HEK293 (cell line): ENCODE measurements around the gene COL6A5.

Experiments
- CTCF ChIA-PET: fragments of 350-600 bp; formaldehyde crosslinking; extraction: SDS; loops from one replicate; lab custom pipeline; 2021; ENCODE audit warnings: antibody characterized with exemption; lab: Yijun Ruan, JAX
- POLR2A ChIA-PET: fragments of 300-600 bp; formaldehyde crosslinking; extraction: SDS; loops from one replicate; lab custom pipeline; 2020; ENCODE audit warnings: antibody characterized with exemption, inconsistent platforms; lab: Yijun Ruan, JAX
- H3K27ac ChIP-seq: fragments of 200-500 bp; sonication (Bioruptor generic); 2 replicates; pipeline ENCODE4 v1.5.1; 2014; ENCODE audit warnings: low read depth, low read length, control low read depth, inconsistent platforms; ENCODE audit errors: extremely low read depth
- H3K36me3 ChIP-seq, 2 experiments: fragments of 200-500 bp in 1 of 2; sonication (Bioruptor generic) in 1 of 2; 1 replicate in 1 of 2; 2 replicates in 1 of 2; pipeline ENCODE4 v1.5.1; 2014 to 2017; ENCODE audit warnings: inconsistent platforms in 2 of 2, low read length in 2 of 2; ENCODE audit not compliant: control insufficient read depth in 2 of 2, insufficient read depth in 1 of 2
- H3K4me1 ChIP-seq: fragments of 200-500 bp; sonication (Bioruptor generic); 2 replicates; pipeline ENCODE4 v1.5.1; 2014; ENCODE audit warnings: mild to moderate bottlenecking, low read length, inconsistent platforms; ENCODE audit not compliant: control insufficient read depth, insufficient read depth
- H3K4me3 ChIP-seq: 2 replicates; pipeline ENCODE4 v1.5.1; 2011; ENCODE audit warnings: low read depth, mild to moderate bottlenecking, control low read depth, low read length, moderate library complexity
- H3K9me3 ChIP-seq: fragments of 200-500 bp; sonication (Bioruptor generic); 2 replicates; pipeline ENCODE4 v1.5.1; 2014; ENCODE audit warnings: low read depth, low read length, inconsistent platforms; ENCODE audit not compliant: control insufficient read depth, insufficient read depth
- BCL11B ChIP-seq: fragments of 450-650 bp; formaldehyde crosslinking; IDR thresholded peaks from 2 replicates; pipeline ENCODE4 v1.5.1; 2016; ENCODE audit warnings: low read depth, missing biosample characterization, missing genetic modification characterization
- TCF7L2 ChIP-seq: IDR thresholded peaks from 2 replicates; pipeline ENCODE4 v1.6.1; 2011; ENCODE audit warnings: low read depth, mild to moderate bottlenecking, inconsistent platforms, low read length, moderate library complexity, borderline replicate concordance
- ZBTB7A ChIP-seq: fragments of 450-650 bp; formaldehyde crosslinking; IDR thresholded peaks from 2 replicates; pipeline ENCODE4 v1.5.1; 2016; ENCODE audit warnings: low read depth, missing biosample characterization, missing genetic modification characterization
- ZEB2 ChIP-seq: fragments of 450-650 bp; formaldehyde crosslinking; IDR thresholded peaks from 2 replicates; pipeline ENCODE4 v1.5.1; 2016; ENCODE audit warnings: missing biosample characterization, missing genetic modification characterization
- ZNF133 ChIP-seq: fragments of 450-650 bp; formaldehyde crosslinking; IDR thresholded peaks from 2 replicates; pipeline ENCODE4 v1.5.1; 2016; ENCODE audit warnings: missing biosample characterization, missing genetic modification characterization
- ZNF248 ChIP-seq: fragments of 450-650 bp; formaldehyde crosslinking; IDR thresholded peaks from 2 replicates; pipeline ENCODE4 v1.5.1; 2017; ENCODE audit warnings: missing biosample characterization, missing genetic modification characterization
- ZNF266 ChIP-seq: fragments of 450-650 bp; formaldehyde crosslinking; IDR thresholded peaks from 2 replicates; pipeline ENCODE4 v1.5.1; 2016; ENCODE audit warnings: missing biosample characterization, missing genetic modification characterization, low read depth
- ZNF274 ChIP-seq, 2 experiments: fragments of 200-500 bp in 1 of 2; fragments of 450-650 bp in 1 of 2; sonication (Bioruptor generic) in 1 of 2; formaldehyde crosslinking in 1 of 2; IDR thresholded peaks; 2 replicates each; pipeline versions ENCODE4 v1.5.1 to v1.6.1; 2014 to 2016; ENCODE audit warnings: borderline replicate concordance in 1 of 2, inconsistent platforms in 1 of 2, low read length in 1 of 2, missing biosample characterization in 1 of 2, missing genetic modification characterization in 1 of 2
- ZNF311 ChIP-seq: fragments of 450-650 bp; formaldehyde crosslinking; IDR thresholded peaks from 2 replicates; pipeline ENCODE4 v1.5.1; 2017; ENCODE audit warnings: missing biosample characterization, missing genetic modification characterization, borderline replicate concordance
- ZNF37A ChIP-seq: fragments of 450-650 bp; IDR thresholded peaks from 2 replicates; pipeline ENCODE4 v1.5.1; 2018; ENCODE audit warnings: missing biosample characterization, missing genetic modification characterization
- ZNF423 ChIP-seq: fragments of 450-650 bp; formaldehyde crosslinking; IDR thresholded peaks from 2 replicates; pipeline ENCODE4 v1.5.1; 2016; ENCODE audit warnings: missing biosample characterization, missing genetic modification characterization
- ZNF549 ChIP-seq: fragments of 450-650 bp; IDR thresholded peaks from 2 replicates; pipeline ENCODE4 v1.5.1; 2018; ENCODE audit warnings: missing biosample characterization, missing genetic modification characterization, mild to moderate bottlenecking, inconsistent platforms, moderate library complexity
- ZNF558 ChIP-seq: fragments of 450-650 bp; formaldehyde crosslinking; IDR thresholded peaks from 2 replicates; pipeline ENCODE4 v1.5.1; 2016; ENCODE audit warnings: missing biosample characterization, missing genetic modification characterization
- ZNF677 ChIP-seq: fragments of 450-650 bp; IDR thresholded peaks from 2 replicates; pipeline ENCODE4 v1.5.0; 2018; ENCODE audit warnings: missing biosample characterization, mild to moderate bottlenecking, missing genetic modification characterization, moderate library complexity
- ZNF776 ChIP-seq: fragments of 450-650 bp; formaldehyde crosslinking; IDR thresholded peaks from 2 replicates; pipeline ENCODE4 v1.5.0; 2017; ENCODE audit warnings: missing biosample characterization, missing genetic modification characterization, borderline replicate concordance
- ZNF791 ChIP-seq: fragments of 450-650 bp; formaldehyde crosslinking; IDR thresholded peaks from 2 replicates; pipeline ENCODE4 v1.5.1; 2016; ENCODE audit warnings: missing biosample characterization, missing genetic modification characterization
- TF ChIP-seq, protein P1 (sequence below): fragments of 450-650 bp; formaldehyde crosslinking; IDR thresholded peaks from 2 replicates; pipeline ENCODE4 v1.5.1; 2017; ENCODE audit warnings: missing biosample characterization, missing genetic modification characterization
- TF ChIP-seq, protein P2 (sequence below): fragments of 450-650 bp; formaldehyde crosslinking; IDR thresholded peaks from 2 replicates; pipeline ENCODE4 v1.5.1; 2016; ENCODE audit warnings: missing biosample characterization, missing genetic modification characterization
- TF ChIP-seq, protein P3 (sequence below): fragments of 450-650 bp; formaldehyde crosslinking; IDR thresholded peaks from 2 replicates; pipeline ENCODE4 v1.5.1; 2016; ENCODE audit warnings: missing biosample characterization, missing genetic modification characterization
- TF ChIP-seq, protein P4 (sequence below): fragments of 450-650 bp; formaldehyde crosslinking; IDR thresholded peaks from 2 replicates; pipeline ENCODE4 v1.5.1; 2017; ENCODE audit warnings: missing biosample characterization, missing genetic modification characterization
- TF ChIP-seq, protein P5 (sequence below): fragments of 450-650 bp; formaldehyde crosslinking; optimal IDR thresholded peaks from 2 replicates; pipeline ENCODE3; 2016; ENCODE audit warnings: missing biosample characterization, mild to moderate bottlenecking, missing genetic modification characterization

Gene COL6A5

DNA sequence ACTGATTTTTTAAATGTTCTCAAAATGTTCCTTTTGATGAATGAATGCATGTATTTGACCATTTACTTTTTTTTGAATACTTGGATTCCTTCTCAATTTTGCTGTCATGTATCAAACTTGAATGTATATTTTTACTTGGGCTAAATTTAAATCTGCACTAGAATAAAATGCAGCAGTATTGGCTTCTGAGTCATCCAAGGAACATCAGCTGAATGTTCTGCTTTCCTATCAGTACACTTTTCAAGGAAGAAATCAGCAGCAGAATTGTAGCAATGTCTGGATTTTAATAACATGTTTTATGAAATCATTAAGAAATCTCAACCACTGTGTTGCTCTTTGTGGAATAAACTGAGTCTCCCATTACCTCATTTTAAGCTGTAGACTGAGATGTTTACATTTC lies 114.5 kb downstream of the COL6A5 start:
- POLR2A ChIA-PET, result no interaction called here
- H3K9me3 ChIP-seq, result no peaks in the 10 kb centered on the region
- CTCF ChIA-PET, result no interaction called here
- H3K4me1 ChIP-seq, result no peaks in the 10 kb centered on the region
- no peaks in the 10 kb centered on the region for H3K36me3 ChIP-seq
- no peak overlapping the region for H3K27ac ChIP-seq
- TF ChIP-seq, protein P1, sequence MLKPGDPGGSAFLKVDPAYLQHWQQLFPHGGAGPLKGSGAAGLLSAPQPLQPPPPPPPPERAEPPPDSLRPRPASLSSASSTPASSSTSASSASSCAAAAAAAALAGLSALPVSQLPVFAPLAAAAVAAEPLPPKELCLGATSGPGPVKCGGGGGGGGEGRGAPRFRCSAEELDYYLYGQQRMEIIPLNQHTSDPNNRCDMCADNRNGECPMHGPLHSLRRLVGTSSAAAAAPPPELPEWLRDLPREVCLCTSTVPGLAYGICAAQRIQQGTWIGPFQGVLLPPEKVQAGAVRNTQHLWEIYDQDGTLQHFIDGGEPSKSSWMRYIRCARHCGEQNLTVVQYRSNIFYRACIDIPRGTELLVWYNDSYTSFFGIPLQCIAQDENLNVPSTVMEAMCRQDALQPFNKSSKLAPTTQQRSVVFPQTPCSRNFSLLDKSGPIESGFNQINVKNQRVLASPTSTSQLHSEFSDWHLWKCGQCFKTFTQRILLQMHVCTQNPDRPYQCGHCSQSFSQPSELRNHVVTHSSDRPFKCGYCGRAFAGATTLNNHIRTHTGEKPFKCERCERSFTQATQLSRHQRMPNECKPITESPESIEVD (tag by site-specific recombination), result no peak
- TF ChIP-seq ZNF423 (tag by site-specific recombination) (no peak), ZNF266 (tag by site-specific recombination) (no peak), ZEB2 (tag by site-specific recombination) (no peak), ZNF791 (no peak), ZNF37A (no peak), ZNF248 (no peak), ZNF274 (IDR thresholded peaks at IDR 0.05; ENCODE audit: low read length) (no peak), ZNF274 (tag by site-specific recombination; IDR thresholded peaks at IDR 0.05; ENCODE audit: borderline replicate concordance) (no peak), BCL11B (tag by site-specific recombination) (no peak), ZNF133 (no peak), ZNF677 (tag by site-specific recombination) (no peak), ZNF558 (no peak), ZBTB7A (tag by site-specific recombination) (no peak), ZNF311 (tag by site-specific recombination) (no peak)
- TF ChIP-seq, all 188 proteins: peak for 0
- H3K4me3 ChIP-seq, result no peak overlapping the region

DNA sequence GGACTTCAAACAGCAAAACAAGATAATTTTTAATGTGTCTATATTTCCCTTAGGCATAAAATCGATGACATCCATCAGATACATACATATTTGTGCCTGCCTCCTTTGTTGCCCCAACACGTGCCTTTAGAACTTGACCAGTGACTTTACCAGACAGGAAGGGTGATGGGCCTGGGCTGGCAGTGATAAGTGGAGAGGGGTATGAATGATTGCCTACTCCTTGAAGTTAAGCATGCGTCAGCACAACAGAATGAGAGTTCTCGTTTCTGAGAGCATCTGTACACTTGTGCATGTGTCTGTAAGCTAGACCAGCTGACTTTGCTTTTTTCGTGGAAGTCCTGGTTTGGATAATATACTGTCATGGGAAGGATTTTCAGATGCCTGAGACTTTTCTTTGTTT lies 116.6 kb downstream of the COL6A5 start:
- Histone ChIP-seq H3K9me3 (no peaks in the 10 kb centered on the region), H3K4me3 (no peak overlapping the region), H3K27ac (no peak overlapping the region), H3K4me1 (no peaks in the 10 kb centered on the region), H3K36me3 (no peaks in the 10 kb centered on the region)
- no peak for TF ChIP-seq ZNF266 (tag by site-specific recombination)
- TF ChIP-seq, protein P2, sequence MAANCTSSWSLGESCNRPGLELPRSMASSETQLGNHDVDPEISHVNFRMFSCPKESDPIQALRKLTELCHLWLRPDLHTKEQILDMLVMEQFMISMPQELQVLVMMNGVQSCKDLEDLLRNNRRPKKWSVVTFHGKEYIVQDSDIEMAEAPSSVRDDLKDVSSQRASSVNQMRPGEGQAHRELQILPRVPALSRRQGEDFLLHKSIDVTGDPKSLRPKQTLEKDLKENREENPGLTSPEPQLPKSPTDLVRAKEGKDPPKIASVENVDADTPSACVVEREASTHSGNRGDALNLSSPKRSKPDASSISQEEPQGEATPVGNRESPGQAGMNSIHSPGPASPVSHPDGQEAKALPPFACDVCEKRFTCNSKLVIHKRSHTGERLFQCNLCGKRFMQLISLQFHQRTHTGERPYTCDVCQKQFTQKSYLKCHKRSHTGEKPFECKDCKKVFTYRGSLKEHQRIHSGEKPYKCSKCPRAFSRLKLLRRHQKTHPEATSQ (tag by site-specific recombination), result no peak
- TF ChIP-seq ZNF549, result no peak
- TF ChIP-seq TCF7L2, result no peak
- TF ChIP-seq, protein P3, sequence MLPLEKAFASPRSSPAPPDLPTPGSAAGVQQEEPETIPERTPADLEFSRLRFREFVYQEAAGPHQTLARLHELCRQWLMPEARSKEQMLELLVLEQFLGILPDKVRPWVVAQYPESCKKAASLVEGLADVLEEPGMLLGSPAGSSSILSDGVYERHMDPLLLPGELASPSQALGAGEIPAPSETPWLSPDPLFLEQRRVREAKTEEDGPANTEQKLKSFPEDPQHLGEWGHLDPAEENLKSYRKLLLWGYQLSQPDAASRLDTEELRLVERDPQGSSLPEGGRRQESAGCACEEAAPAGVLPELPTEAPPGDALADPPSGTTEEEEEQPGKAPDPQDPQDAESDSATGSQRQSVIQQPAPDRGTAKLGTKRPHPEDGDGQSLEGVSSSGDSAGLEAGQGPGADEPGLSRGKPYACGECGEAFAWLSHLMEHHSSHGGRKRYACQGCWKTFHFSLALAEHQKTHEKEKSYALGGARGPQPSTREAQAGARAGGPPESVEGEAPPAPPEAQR, result no peak
- no peak for TF ChIP-seq ZNF776
- TF ChIP-seq, protein P4, sequence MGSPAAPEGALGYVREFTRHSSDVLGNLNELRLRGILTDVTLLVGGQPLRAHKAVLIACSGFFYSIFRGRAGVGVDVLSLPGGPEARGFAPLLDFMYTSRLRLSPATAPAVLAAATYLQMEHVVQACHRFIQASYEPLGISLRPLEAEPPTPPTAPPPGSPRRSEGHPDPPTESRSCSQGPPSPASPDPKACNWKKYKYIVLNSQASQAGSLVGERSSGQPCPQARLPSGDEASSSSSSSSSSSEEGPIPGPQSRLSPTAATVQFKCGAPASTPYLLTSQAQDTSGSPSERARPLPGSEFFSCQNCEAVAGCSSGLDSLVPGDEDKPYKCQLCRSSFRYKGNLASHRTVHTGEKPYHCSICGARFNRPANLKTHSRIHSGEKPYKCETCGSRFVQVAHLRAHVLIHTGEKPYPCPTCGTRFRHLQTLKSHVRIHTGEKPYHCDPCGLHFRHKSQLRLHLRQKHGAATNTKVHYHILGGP (tag by site-specific recombination), result no peak
- TF ChIP-seq, protein P5, sequence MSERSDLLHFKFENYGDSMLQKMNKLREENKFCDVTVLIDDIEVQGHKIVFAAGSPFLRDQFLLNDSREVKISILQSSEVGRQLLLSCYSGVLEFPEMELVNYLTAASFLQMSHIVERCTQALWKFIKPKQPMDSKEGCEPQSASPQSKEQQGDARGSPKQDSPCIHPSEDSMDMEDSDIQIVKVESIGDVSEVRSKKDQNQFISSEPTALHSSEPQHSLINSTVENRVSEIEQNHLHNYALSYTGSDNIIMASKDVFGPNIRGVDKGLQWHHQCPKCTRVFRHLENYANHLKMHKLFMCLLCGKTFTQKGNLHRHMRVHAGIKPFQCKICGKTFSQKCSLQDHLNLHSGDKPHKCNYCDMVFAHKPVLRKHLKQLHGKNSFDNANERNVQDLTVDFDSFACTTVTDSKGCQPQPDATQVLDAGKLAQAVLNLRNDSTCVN (tag by site-specific recombination), result no peak
- ChIA-PET POLR2A (no interaction called here), CTCF (no interaction called here)
